GM18870 (cell line): ENCODE results near the gene OR10H4.
"Not testable (repeated sequence)": the region's sequence is repeated elsewhere in the genome, so short reads cannot be mapped to it uniquely, and the experiment has no call there.

Source experiments
- ATAC-seq: cut with Tn5 transposase; IDR thresholded peaks from one replicate; pipeline ENCODE4 v1.9.1; 2021; ENCODE audit warnings: moderate library complexity; ENCODE audit not compliant: unreplicated experiment

Gene OR10H4

DNA sequence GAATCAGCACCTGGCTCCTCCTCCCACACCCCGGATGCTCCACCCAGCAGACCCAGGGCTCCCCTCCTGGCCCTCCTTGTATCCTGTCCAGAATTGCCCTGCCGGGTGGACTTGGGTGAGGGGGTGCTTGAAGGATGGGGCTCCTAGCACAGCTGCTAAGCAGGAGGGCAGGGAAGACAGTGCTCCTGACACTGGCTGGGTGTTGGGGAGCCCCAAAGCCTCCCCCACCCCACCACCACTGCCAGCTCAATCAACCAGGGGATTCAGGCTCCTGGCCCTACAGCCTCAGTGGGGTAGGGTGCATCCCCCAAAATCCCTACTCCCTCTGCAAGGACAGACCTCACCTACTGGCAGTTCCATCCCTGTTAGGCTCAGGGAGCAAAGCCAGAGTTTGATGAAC, 11.9 kb upstream of the OR10H4 start:
- ATAC-seq, result no peak

DNA sequence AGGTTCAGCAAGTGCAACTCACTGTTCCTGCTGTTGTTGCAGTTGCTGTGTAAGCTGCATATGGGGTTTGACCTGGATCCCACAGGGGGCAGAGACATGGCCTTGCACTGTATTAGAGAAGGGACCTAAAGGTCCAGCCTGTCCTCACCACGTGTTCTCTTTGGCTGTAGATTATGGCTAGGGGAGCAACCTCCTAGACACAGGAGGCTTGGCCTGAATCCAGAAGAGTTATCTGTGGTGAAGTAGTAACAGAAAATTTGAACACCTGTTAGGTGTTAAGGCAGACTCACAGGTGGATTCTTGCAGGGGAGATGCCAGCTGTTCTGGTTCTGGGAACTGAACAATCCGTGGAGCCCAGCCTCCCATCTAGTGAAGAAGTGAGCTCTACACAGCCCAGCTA, 11.0 kb upstream of the OR10H4 start:
- no peak for ATAC-seq

GRCh38 chr19:15944401-15944800, 4.4 kb upstream of the OR10H4 start:
- no peak for ATAC-seq

DNA sequence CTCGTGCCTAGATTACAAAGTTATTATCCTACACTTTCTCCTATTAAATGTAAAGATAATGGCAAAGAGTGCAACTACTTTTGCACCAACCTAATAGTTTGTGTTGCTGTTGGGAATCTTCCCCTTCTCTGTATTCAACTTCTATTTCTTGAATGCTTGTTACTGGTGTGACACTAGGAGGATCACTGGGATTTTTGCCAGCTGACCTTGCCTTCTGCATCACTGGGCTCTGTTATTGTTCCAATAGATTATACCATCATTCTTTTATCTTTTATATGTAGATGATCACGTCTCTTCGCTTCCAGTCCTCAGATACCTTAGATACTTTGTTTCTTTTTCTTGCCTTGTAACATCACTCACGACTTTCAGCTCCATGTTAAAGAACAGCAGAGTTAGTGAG, 3.5 kb upstream of the OR10H4 start:
- ATAC-seq, result no peak

GRCh38 chr19:15954820-15955219, 6.0 kb downstream of the OR10H4 start:
- ATAC-seq, result no peak

DNA sequence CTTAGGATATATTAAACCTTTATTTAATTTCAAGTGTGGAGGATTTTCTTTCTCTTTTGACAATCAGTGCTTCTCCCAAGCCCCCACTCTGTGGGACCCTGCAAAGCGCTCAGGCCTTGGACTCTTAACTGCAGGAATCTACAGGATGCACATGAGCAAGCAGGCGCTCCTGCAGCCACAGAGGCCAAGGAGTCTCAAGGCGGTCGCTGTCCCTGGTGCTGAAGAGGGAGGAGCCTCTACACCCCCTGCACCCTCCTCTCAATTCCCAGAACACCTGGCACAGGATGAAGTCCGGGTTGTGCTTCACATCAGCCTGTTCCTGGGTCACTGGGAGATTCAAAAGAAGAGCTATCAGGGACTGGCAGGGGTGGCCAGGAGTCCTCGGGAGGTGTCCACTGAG, 13.5 kb downstream of the OR10H4 start:
- no peak for ATAC-seq

GRCh38 chr19:15964231-15964630, 15.4 kb downstream of the OR10H4 start:
- no peak for ATAC-seq

DNA sequence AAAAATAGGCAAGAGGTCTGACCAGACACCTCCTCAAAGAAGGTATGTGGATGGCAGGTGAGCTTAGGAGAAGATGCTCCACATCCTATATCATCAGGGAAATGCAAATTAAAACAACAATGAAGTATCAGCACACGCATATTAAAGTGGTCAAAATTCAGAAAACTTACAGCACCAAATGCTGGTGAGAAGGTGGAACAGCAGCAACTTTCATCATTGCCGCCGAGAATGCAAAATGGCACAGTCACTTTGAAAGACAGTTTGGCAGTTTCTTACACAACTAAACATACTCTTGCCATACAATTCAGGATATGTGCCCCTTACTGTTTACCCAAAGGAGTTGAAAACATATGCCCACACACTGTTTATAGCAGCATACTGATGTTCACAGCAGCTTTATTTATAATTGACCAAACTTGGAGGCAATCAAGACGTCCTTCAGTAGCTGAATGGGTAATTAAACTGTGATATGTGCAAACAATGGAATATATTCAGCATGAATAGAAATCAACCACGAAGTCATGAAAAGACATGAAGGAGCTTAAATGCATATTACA, 22.5 kb downstream of the OR10H4 start:
- ATAC-seq, result no peak

- ATAC-seq, result not testable (repeated sequence)
These were observed 23.2 kb downstream of the OR10H4 start for GRCh38 chr19:15972043-15972442.

DNA sequence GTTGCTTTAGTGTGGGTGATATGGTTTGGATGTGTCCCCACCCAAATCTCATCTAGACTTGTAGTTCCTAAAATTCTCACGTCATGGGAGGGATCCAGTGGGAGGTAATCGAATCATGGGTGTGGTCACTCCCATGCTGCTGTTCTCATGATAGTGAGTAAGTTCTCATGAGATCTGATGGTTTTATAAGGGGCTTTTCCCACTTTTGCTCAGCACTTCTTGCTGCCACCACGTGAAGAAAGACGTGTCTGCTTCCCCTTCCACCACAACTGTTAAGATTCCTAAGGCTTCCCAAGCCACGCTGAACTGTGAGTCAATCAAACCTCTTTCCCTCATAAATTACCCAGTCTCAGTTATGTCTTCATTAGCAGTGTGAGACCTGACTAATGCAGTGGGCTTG, 26.0 kb downstream of the OR10H4 start:
- ATAC-seq, result no peak

DNA sequence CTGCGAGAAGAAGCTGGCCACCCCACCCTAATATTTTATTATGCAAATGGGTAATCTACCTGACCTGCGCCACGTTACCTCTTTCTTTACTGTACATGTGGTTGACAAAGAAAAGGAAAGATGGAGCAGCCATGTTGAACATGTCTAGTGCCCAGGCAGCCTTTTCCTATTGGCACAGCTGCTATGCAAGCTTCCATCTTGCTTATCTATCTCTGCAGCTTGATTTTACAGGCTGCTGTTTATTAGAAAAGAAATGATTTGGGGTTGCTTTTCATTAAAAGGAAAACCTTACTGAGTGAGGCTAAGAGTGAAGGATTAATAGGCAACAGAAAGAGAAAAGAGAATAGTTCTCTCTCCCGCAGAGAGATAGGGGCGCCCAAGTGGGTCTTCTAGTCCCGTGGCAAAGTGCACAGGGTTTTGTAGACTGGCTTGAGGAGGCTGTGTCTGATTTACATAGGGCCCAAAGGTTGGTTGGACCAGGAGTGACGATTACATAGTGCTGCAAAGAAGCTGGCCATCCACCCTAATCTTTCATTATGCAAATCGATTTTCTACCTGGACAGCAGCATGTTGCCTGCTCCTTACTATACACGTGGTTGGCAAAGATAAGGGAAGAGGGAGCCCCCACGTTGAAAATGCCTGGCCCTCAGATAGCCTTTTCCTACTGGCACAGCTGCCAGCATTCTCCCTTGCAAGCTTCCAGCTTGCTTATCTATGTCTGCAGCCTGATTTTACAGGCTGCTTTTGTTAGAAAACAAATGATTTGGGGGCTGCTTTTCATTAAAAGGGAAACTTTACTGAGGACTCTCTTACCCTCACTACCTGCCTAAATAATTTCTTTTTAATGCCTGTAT, 28.3 kb downstream of the OR10H4 start:
- ATAC-seq, result no peak

GRCh38 chr19:15977690-15978089, 28.9 kb downstream of the OR10H4 start:
- ATAC-seq, result no peak

- no peak for ATAC-seq
These were observed 30.5 kb downstream of the OR10H4 start for GRCh38 chr19:15979293-15979692.

- ATAC-seq, result not testable (repeated sequence)
These were observed 37.0 kb downstream of the OR10H4 start for GRCh38 chr19:15985831-15986230.

- ATAC-seq, result no peak
These were observed 37.9 kb downstream of the OR10H4 start for GRCh38 chr19:15986701-15987100.

DNA sequence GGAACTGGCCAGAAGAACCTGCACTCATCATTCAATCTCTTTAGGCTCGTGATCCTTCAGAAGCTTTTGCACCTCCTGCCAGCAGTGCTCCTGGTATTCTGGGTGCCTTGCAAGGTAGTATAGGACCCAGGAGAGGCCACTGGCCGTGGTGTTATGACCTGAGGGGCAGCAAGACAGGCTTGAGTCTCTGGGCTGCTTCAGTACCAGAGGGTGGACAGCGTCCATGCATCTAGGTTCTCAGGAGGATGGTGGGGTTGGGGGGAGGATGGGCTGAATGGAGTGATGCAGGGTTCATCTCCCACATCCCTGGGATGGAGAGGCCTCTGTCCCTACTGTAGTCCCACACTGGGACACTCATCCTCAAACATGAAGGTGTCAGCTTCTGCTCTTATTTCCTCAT, 41.1 kb downstream of the OR10H4 start:
- ATAC-seq, result no peak

DNA sequence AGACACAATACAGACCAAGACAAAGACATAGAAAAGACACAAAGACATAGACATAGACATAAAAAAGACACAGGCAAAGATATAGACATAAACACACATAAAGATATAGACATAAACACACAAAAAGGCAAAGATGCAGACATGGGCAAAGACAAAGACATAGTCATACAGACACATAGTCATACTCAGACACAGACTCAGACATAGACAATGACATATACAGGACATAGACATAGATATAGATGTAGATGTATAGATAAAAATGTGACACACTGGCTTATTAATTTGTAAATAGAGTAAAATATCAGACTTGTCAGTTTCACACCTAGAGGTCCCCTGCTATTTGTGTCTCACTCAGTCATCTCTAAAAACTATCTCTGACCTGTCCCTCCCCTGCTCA, 42.8 kb downstream of the OR10H4 start:
- ATAC-seq, result no peak

DNA sequence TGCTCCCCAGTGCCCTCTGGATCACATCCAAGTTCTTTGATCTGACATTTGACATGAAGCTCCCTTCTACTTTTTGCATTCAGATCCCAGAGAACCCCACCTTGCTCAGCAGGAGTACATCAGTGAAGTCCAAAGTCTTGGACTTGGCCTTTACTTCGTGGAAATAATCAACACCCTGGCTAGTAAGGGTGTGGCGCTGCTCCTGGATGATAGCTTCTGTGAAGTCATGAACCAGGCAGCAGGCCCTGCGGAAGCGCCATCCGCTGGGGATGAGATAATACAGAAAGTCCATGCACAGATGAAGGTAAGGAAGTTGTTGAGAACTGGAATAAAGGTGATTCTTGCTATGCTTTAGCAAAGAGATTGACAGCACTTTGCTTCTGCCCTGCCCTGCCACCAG, 43.2 kb downstream of the OR10H4 start:
- no peak for ATAC-seq

DNA sequence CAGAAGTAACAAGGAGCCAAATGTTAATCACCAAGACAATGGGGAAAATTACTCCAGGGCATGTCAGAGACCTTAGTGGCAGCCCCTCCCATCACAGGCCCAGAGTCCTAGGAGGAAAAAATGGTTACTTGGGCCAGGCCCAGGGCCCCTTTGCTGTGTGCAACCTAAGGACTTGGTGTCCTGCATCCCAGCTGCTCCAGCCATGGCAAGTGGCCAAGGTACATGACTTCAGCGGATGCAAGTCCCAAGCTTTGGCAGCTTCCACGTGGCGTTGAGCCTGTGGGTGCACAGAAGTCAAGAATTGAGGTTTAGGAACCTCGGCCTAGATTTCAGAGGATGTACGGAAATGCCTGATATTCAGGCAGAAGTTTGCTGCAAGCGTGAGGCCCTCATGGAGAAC, 46.7 kb downstream of the OR10H4 start:
- no peak for ATAC-seq

DNA sequence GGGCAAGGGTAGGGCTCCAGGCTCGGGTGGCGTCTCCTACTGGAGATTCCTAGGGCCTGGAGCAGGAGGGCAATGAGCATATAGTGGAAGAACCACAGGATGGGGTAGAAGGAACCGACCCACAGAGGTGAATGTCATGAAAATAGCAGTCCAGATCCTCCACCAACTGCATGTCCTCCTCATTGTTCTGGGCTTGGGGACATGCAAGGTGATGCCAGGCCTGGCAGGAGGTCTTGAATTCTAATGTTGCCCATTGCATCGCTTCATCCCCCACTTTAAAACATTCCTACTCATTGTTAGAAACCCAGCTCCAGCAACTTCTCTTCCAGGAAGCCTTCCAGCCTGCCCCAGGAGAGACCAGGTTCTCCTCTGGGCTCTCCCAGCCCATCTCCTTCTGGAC, 49.4 kb downstream of the OR10H4 start:
- ATAC-seq, result no peak
